GM12878 (cell line): ENCODE data around the gene DUSP10. TPM values are rescaled to one million over a fixed set of nuclear protein-coding genes. Genes with fewer than 3 reads are reported as not detected.

ENCODE experiments used
- ATAC-seq: fragments of 200-7000 bp; cut with Tn5 transposase; 3 replicates; pipeline ENCODE4 v1.9.1; 2020; ENCODE audit warnings: mild to moderate bottlenecking, moderate library complexity
- BruUV-seq: library from RNA; stranded (reverse); fragments of 400-500 nt; replicated peaks from 2 replicates; lab custom pipeline; 2021; lab: Mats Ljungman, UMichigan
- CTCF ChIA-PET: fragments of 300-600 bp; sonication (Branson Sonifier 250); formaldehyde crosslinking; extraction: SDS; loops from one replicate; lab custom pipeline; 2021; ENCODE audit warnings: inconsistent platforms; lab: Yijun Ruan, JAX
- POLR2A ChIA-PET: fragments of 350-600 bp; formaldehyde crosslinking; extraction: SDS; loops from one replicate; lab custom pipeline; 2021; ENCODE audit warnings: inconsistent platforms; lab: Charles Lee
- RAD21 ChIA-PET: fragments of 300-600 bp; sonication (Branson Sonifier 250); formaldehyde crosslinking; loops from one replicate; lab custom pipeline; 2023; ENCODE audit warnings: antibody characterized with exemption; ENCODE audit not compliant: unreplicated experiment; lab: Charles Lee
- SMC1A ChIA-PET: fragments of 300-600 bp; sonication (Branson Sonifier 250); formaldehyde crosslinking; loops from one replicate; lab custom pipeline; 2023; ENCODE audit not compliant: unreplicated experiment, uncharacterized antibody; lab: Charles Lee
- DNase-seq: peaks from one replicate; pipeline ENCODE4 v3.0.0-alpha.2; 2011; ENCODE audit warnings: low read depth, low spot score
- FAIRE-seq: peaks from 3 replicates; lab custom pipeline; 2011; peaks lifted over from hg19 to GRCh38; lab: Jason Lieb, UNC
- H2AFZ ChIP-seq: 2 replicates; pipeline ENCODE4 v1.6.0; 2011; ENCODE audit warnings: low read depth, low read length, control low read depth; ENCODE audit not compliant: control insufficient read depth
- H3K27ac ChIP-seq: 2 replicates; pipeline ENCODE4 v1.5.1; 2011; ENCODE audit warnings: control low read depth; ENCODE audit not compliant: control insufficient read depth, insufficient read depth
- H3K27me3 ChIP-seq, 2 experiments: replicated peaks in 1 of 2; 2 replicates each; pipeline versions ENCODE4 v1.6.0 to v1.6.1; 2011; ENCODE audit warnings: low read length in 1 of 2; ENCODE audit not compliant: control insufficient read depth in 2 of 2, insufficient read depth in 2 of 2
- H3K36me3 ChIP-seq, 2 experiments: 2 replicates each; pipeline ENCODE4 v1.5.1; 2011; ENCODE audit warnings: low read length in 1 of 2; ENCODE audit not compliant: control insufficient read depth in 2 of 2, insufficient read depth in 2 of 2
- H3K4me1 ChIP-seq: 2 replicates; pipeline ENCODE4 v1.6.1; 2011; ENCODE audit warnings: mild to moderate bottlenecking, low read length, moderate library complexity, mixed read lengths; ENCODE audit not compliant: control insufficient read depth, insufficient read depth
- H3K4me2 ChIP-seq: 2 replicates; pipeline ENCODE4 v1.6.0; 2011; ENCODE audit warnings: control low read depth; ENCODE audit not compliant: control insufficient read depth, insufficient read depth
- H3K4me3 ChIP-seq: fragments of 200-600 bp; sonication (generic); 2 replicates; pipeline ENCODE4 v1.5.1; 2016
- H3K79me2 ChIP-seq: 2 replicates; pipeline ENCODE4 v1.6.0; 2011; ENCODE audit warnings: low read length; ENCODE audit not compliant: control insufficient read depth, insufficient read depth
- H3K9ac ChIP-seq: 2 replicates; pipeline ENCODE4 v1.8.0; 2011; ENCODE audit warnings: low read length, control low read depth, mixed read lengths; ENCODE audit not compliant: control insufficient read depth, insufficient read depth
- H3K9me3 ChIP-seq: replicated peaks from 3 replicates; pipeline ENCODE4 v1.5.1; 2011; ENCODE audit warnings: mild to moderate bottlenecking, low read length; ENCODE audit not compliant: control insufficient read depth, insufficient read depth
- H4K20me1 ChIP-seq: 2 replicates; pipeline ENCODE4 v1.6.0; 2011; ENCODE audit not compliant: control insufficient read depth, insufficient read depth
- JUNB ChIP-seq: IDR thresholded peaks from 2 replicates; pipeline ENCODE4 v1.6.1; 2016; ENCODE audit warnings: antibody characterized with exemption, mild to moderate bottlenecking
- MEF2A ChIP-seq: IDR thresholded peaks from 2 replicates; pipeline ENCODE4 v1.6.1; 2011; ENCODE audit warnings: low read depth, mild to moderate bottlenecking, low read length, moderate library complexity; ENCODE audit not compliant: insufficient read depth
- NR2C2 ChIP-seq: IDR thresholded peaks from 2 replicates; pipeline ENCODE4 v1.6.1; 2011; ENCODE audit warnings: borderline replicate concordance, low read depth; ENCODE audit not compliant: control insufficient read depth, insufficient read length
- PAX8 ChIP-seq: fragments of 450-650 bp; IDR thresholded peaks from 2 replicates; pipeline ENCODE4 v1.6.1; 2017; ENCODE audit warnings: mild to moderate bottlenecking, moderate library complexity
- PKNOX1 ChIP-seq: fragments of 450-650 bp; IDR thresholded peaks from 2 replicates; pipeline ENCODE4 v1.6.1; 2016; ENCODE audit warnings: mild to moderate bottlenecking
- POLR2AphosphoS2 ChIP-seq: IDR thresholded peaks from 2 replicates; pipeline ENCODE4 v1.6.1; 2011; ENCODE audit warnings: low read depth, mild to moderate bottlenecking, low read length, improper control_type of control experiment, moderate library complexity
- RELB ChIP-seq: fragments of 450-650 bp; IDR thresholded peaks from 2 replicates; pipeline ENCODE4 v1.6.1; 2017; ENCODE audit warnings: low read depth, mild to moderate bottlenecking, moderate library complexity
- WGBS: methylation state at CpG from one replicate; pipeline ENCODE4 v1.1.6; 2016; ENCODE audit warnings: low lambda C conversion rate; ENCODE audit not compliant: insufficient replicate concordance, insufficient coverage; ENCODE audit errors: missing lambda C conversion rate; 5-methylcytosine and 5-hydroxymethylcytosine counted together
- in situ Hi-C: fragments of 300-500 bp; cut with MboI; formaldehyde crosslinking; loops from 9 replicates; pipeline ENCODE4 v1.14.3; 2018; ENCODE audit warnings: mixed read lengths
- intact Hi-C: fragments of 100-400 bp; cut with micrococcal nuclease; formaldehyde crosslinking; loops from one replicate; pipeline ENCODE4 v1.14.2; 2022; ENCODE audit not compliant: unreplicated experiment
- polyA plus RNA-seq, 11 experiments: library from polyadenylated mRNA; depleted of rRNA in 4 of 11; unstranded in 6 of 11; stranded (reverse) in 5 of 11; fragments of >200 nt; fragmentation: Nextera tagmentation in 4 of 11; fragmentation: Illumina TruSeq in 1 of 11; extraction: Ambion mirVana in 4 of 11; extraction: Trizol in 1 of 11; gene quantifications; 1 replicate in 1 of 11; 2 replicates in 10 of 11; pipeline versions ENCODE4 v1.2.1 to v1.2.3, GENCODE V29; 2011 to 2016; ENCODE audit warnings: inconsistent platforms in 2 of 11, missing spikeins in 2 of 11, low read depth in 1 of 11
- total RNA-seq, 4 experiments: library from RNA; depleted of rRNA in 3 of 4; stranded (reverse); fragments of >200 nt in 3 of 4; fragmentation: Illumina TruSeq in 1 of 4; extraction: Trizol in 1 of 4; gene quantifications; 2 replicates each; pipeline versions ENCODE4 v1.2.1 to v1.2.3, GENCODE V29; 2013 to 2021

Gene DUSP10
- total and polyA plus RNA-seq, 10 of the 15 experiments (the other 5 are each of a cell fraction or from before 2014, with no cell fraction given) = 20.3 to 38.4 (median 27.8) TPM

- 98% methylated on average over 2 of the region's 2 CpGs for WGBS
- Histone ChIP-seq H3K27me3 (no peaks in the 10 kb centered on the region), H3K4me1 (peaks cover 22% of the 10 kb centered on the region), H3K9me3 (peaks cover 22% of the 10 kb centered on the region), H3K9ac (no peak overlapping the region)
- POLR2A ChIA-PET = interaction anchor here (1.0 to 4.5 kb wide), 5 partner anchors 10 to 37 kb away, joined by 3 to 23 read pairs (median 7); partner anchors contain the start of gene DUSP10
- RAD21 ChIA-PET = interaction anchor here (1.2 to 7.1 kb wide), 5 partner anchors 12 to 77 kb away, joined by 3 to 38 read pairs (median 11); partner anchors contain the start of gene DUSP10
- DNase-seq = no peak
- no peak for FAIRE-seq
- no TSS peak for BruUV-seq
- no peak for ATAC-seq
- SMC1A ChIA-PET = interaction anchor here (0.7 to 18.3 kb wide), 8 partner anchors 9 to 117 kb away, joined by 4 to 292 read pairs (median 14); partner anchors contain the start of gene DUSP10
- intact Hi-C loops (no loop called here), in situ Hi-C loops (loop anchor here (10.0 kb wide), 1 partner anchor 444 kb away; no protein-coding TSS in a partner anchor)
- no peak for TF ChIP-seq MEF2A
- no peak for TF ChIP-seq PAX8
- no peak for TF ChIP-seq JUNB
- TF ChIP-seq NR2C2 = no peak
- no peak for TF ChIP-seq POLR2AphosphoS2
- TF ChIP-seq, all 136 proteins: peak for 0
- CTCF ChIA-PET = interaction anchor here (1.2 to 2.3 kb wide), 4 partner anchors 8 to 13 kb away, joined by 4 to 12 read pairs (median 5); no protein-coding TSS in a partner anchor
- Histone ChIP-seq H3K36me3 (peaks cover 21 to 29% of the 10 kb centered on the region in 2 experiments), H3K4me3 (no peak overlapping the region), H4K20me1 (no peaks in the 10 kb centered on the region), H2AFZ (no peak overlapping the region), H3K27ac (no peak overlapping the region), H3K79me2 (peaks cover 98% of the 10 kb centered on the region), H3K4me2 (no peak overlapping the region)
Observed at GRCh38 chr1:221720545-221720944, 21.3 kb downstream of the DUSP10 start.

GRCh38 chr1:221719987-221720386, 21.9 kb downstream of the DUSP10 start:
- H4K20me1 ChIP-seq = no peaks in the 10 kb centered on the region
- ChIA-PET SMC1A (interaction anchor here (1.3 to 18.3 kb wide), 5 partner anchors 9 to 117 kb away, joined by 4 to 292 read pairs (median 39); partner anchors contain the start of gene DUSP10), RAD21 (interaction anchor here (1.2 to 7.1 kb wide), 5 partner anchors 12 to 77 kb away, joined by 3 to 38 read pairs (median 11); partner anchors contain the start of gene DUSP10), CTCF (interaction anchor here (1.2 to 2.3 kb wide), 4 partner anchors 9 to 14 kb away, joined by 4 to 12 read pairs (median 5); no protein-coding TSS in a partner anchor), POLR2A (interaction anchor here (1.0 to 4.5 kb wide), 4 partner anchors 10 to 37 kb away, joined by 3 to 23 read pairs (median 8); partner anchors contain the start of gene DUSP10)
- no TSS peak for BruUV-seq
- ATAC-seq (no peak), FAIRE-seq (no peak), DNase-seq (no peak)
- no peak overlapping the region for H3K9ac ChIP-seq
- no peak overlapping the region for H2AFZ ChIP-seq
- WGBS = 97% methylated on average over 2 of the region's 2 CpGs
- H3K79me2 ChIP-seq = peaks cover 97% of the 10 kb centered on the region
- no peak for TF ChIP-seq RELB
- no peak for TF ChIP-seq PKNOX1
- no peak overlapping the region for H3K4me2 ChIP-seq
- no peak overlapping the region for H3K4me3 ChIP-seq
- no peaks in the 10 kb centered on the region for H3K27me3 ChIP-seq
- intact Hi-C loops = no loop called here
- in situ Hi-C loops = loop anchor here (10.0 kb wide), 1 partner anchor 445 kb away; no protein-coding TSS in a partner anchor
- H3K9me3 ChIP-seq = peaks cover 21% of the 10 kb centered on the region
- peaks cover 20% of the 10 kb centered on the region for H3K4me1 ChIP-seq
- peaks cover 21 to 29% of the 10 kb centered on the region in 2 experiments for H3K36me3 ChIP-seq
- H3K27ac ChIP-seq = no peak overlapping the region
